Measurements from ENCODE around the gene PCBP1. TPM values are rescaled to one million over a fixed set of nuclear protein-coding genes. Genes with fewer than 3 reads are reported as not detected.

PCBP1 gene
- polyA plus RNA-seq, 1 experiment, result 63.8 TPM

- TF ChIP-seq CTCF (IDR thresholded peaks at IDR 0.05; ENCODE audit: low read depth, low read length), result no peak
- Histone ChIP-seq H3K9me3 (ENCODE audit: control insufficient read depth, insufficient read depth, low read length) (no peaks in the 10 kb centered on the region), H3K4me3 (ENCODE audit: low read depth, low read length) (no peak overlapping the region), H3K27ac (ENCODE audit: low read depth, low read length) (no peak overlapping the region), H3K27me3 (ENCODE audit: control insufficient read depth, insufficient read depth, low read length) (no peaks in the 10 kb centered on the region)
- no peak for DNase-seq (ENCODE audit: low read depth, low spot score)
- POLR2A ChIA-PET, result no interaction called here
- CTCF ChIA-PET, result interaction anchor here (0.7 to 1.2 kb wide), 4 partner anchors 9 to 151 kb away, joined by 3 to 6 read pairs (median 3); no protein-coding TSS in a partner anchor
Measured at GRCh38 chr2:70062270-70062669, 25.0 kb upstream of the PCBP1 start.

- no peaks in the 10 kb centered on the region for H3K9me3 ChIP-seq (ENCODE audit: control insufficient read depth, insufficient read depth, low read length)
- no peak overlapping the region for H3K4me3 ChIP-seq (ENCODE audit: low read depth, low read length)
- CTCF ChIA-PET, result interaction anchor here (4.3 kb wide), 1 partner anchor 155 kb away, joined by 114 read pairs; the partner anchor contains the start of gene MXD1
- TF ChIP-seq CTCF (IDR thresholded peaks at IDR 0.05; ENCODE audit: low read depth, low read length), result no peak
- no peak overlapping the region for H3K27ac ChIP-seq (ENCODE audit: low read depth, low read length)
- POLR2A ChIA-PET, result no interaction called here
- no peaks in the 10 kb centered on the region for H3K27me3 ChIP-seq (ENCODE audit: control insufficient read depth, insufficient read depth, low read length)
- DNase-seq (ENCODE audit: low read depth, low spot score), result no peak
Measured at GRCh38 chr2:70068119-70068518, 19.2 kb upstream of the PCBP1 start.

GRCh38 chr2:70069049-70069448 is 18.2 kb upstream of the PCBP1 start:
- POLR2A ChIA-PET, result interaction anchor here (2.3 kb wide), 1 partner anchor 155 kb away, joined by 27 read pairs; the partner anchor contains the start of gene MXD1
- Histone ChIP-seq H3K4me3 (ENCODE audit: low read depth, low read length) (no peak overlapping the region), H3K27me3 (ENCODE audit: control insufficient read depth, insufficient read depth, low read length) (no peaks in the 10 kb centered on the region), H3K27ac (ENCODE audit: low read depth, low read length) (no peak overlapping the region), H3K9me3 (ENCODE audit: control insufficient read depth, insufficient read depth, low read length) (no peaks in the 10 kb centered on the region)
- TF ChIP-seq CTCF (IDR thresholded peaks at IDR 0.05; ENCODE audit: low read depth, low read length), result no peak
- CTCF ChIA-PET, result interaction anchor here (0.6 to 4.3 kb wide), 5 partner anchors 16 to 344 kb away, joined by 3 to 114 read pairs (median 4); partner anchors contain the start of gene MXD1
- DNase-seq (ENCODE audit: low read depth, low spot score), result no peak

GRCh38 chr2:70070542-70071268 is 16.6 kb upstream of the PCBP1 start:
- no peaks in the 10 kb centered on the region for H3K27me3 ChIP-seq (ENCODE audit: control insufficient read depth, insufficient read depth, low read length)
- no peaks in the 10 kb centered on the region for H3K9me3 ChIP-seq (ENCODE audit: control insufficient read depth, insufficient read depth, low read length)
- POLR2A ChIA-PET, result interaction anchor here (0.6 to 2.3 kb wide), 7 partner anchors 11 to 231 kb away, joined by 4 to 27 read pairs (median 5); partner anchors contain the start of genes FAM136A and MXD1
- H3K4me3 ChIP-seq (ENCODE audit: low read depth, low read length), result no peak overlapping the region
- TF ChIP-seq CTCF (IDR thresholded peaks at IDR 0.05; ENCODE audit: low read depth, low read length), result peak; percentile 97
- H3K27ac ChIP-seq (ENCODE audit: low read depth, low read length), result peak overlapping the region; percentile 42
- CTCF ChIA-PET, result interaction anchor here (0.6 to 4.3 kb wide), 40 partner anchors 8 to 346 kb away, joined by 3 to 114 read pairs (median 5); partner anchors contain the start of genes ASPRV1, C2orf42, MXD1 and SNRNP27
- DNase-seq (ENCODE audit: low read depth, low spot score), result peak; percentile 77

- no peak for TF ChIP-seq CTCF (IDR thresholded peaks at IDR 0.05; ENCODE audit: low read depth, low read length)
- H3K27ac ChIP-seq (ENCODE audit: low read depth, low read length), result no peak overlapping the region
- H3K27me3 ChIP-seq (ENCODE audit: control insufficient read depth, insufficient read depth, low read length), result no peaks in the 10 kb centered on the region
- CTCF ChIA-PET, result interaction anchor here (0.7 to 3.9 kb wide), 4 partner anchors 156 to 348 kb away, joined by 3 to 16 read pairs (median 3); no protein-coding TSS in a partner anchor
- H3K9me3 ChIP-seq (ENCODE audit: control insufficient read depth, insufficient read depth, low read length), result no peaks in the 10 kb centered on the region
- POLR2A ChIA-PET, result interaction anchor here (1.0 to 3.2 kb wide), 2 partner anchors 117 to 159 kb away, joined by 3 to 10 read pairs; partner anchors contain the start of genes C2orf42 and MXD1
- H3K4me3 ChIP-seq (ENCODE audit: low read depth, low read length), result no peak overlapping the region
- DNase-seq (ENCODE audit: low read depth, low spot score), result no peak
Measured at GRCh38 chr2:70073493-70073892, 13.8 kb upstream of the PCBP1 start.

All from AG04450 (cell line).